Measurements from ENCODE around the gene DENND4B. TPM values are rescaled to one million over a fixed set of nuclear protein-coding genes. Genes with fewer than 3 reads are reported as not detected.

DENND4B gene
- total and polyA plus RNA-seq, 10 of the 15 experiments (the other 5 are each of a cell fraction or from before 2014, with no cell fraction given): 12.0 to 74.8 (median 22.7) TPM

DNA sequence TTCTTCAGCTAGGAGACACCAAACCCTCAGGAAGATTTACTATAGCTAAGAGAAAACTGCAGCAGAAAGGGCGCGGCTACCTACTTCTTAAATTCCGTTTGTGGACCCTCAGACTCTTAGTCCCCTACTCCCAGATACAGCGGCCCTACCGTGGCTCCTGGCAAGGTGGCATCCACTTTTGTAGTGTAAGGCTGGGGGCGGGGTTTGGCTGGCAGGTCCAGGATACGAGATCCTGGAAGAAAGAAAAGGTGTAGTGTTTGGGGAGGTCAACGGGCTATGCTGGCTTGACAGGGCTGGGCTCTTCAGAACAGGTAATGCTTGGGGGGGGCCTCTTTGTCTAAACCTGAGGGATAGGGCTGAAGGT lies 21.5 kb upstream of the DENND4B start:
- Histone ChIP-seq H2AFZ (ENCODE audit: control insufficient read depth, low read depth, low read length) (peak overlapping the region; percentile 90), H3K9ac (ENCODE audit: control insufficient read depth, insufficient read depth, low read length) (peak overlapping the region; percentile 94), H3K36me3 (ENCODE audit: control insufficient read depth in 2 of 2, insufficient read depth in 2 of 2, low read length in 1 of 2) (0 out of 4 replicates have a peak, but pooled peaks cover 0 to under 1% of the 10 kb centered on the region in 2 experiments), H3K4me2 (ENCODE audit: control insufficient read depth, insufficient read depth) (peak overlapping the region; percentile 91), H3K4me1 (ENCODE audit: control insufficient read depth, insufficient read depth, low read length) (peaks cover 19% of the 10 kb centered on the region), H4K20me1 (ENCODE audit: control insufficient read depth, insufficient read depth) (no peaks in the 10 kb centered on the region), H3K4me3 (peak overlapping the region; percentile 92), H3K27ac (ENCODE audit: control insufficient read depth, insufficient read depth) (peak overlapping the region; percentile 91), H3K27me3 (replicated peaks in 1 of 2; ENCODE audit: control insufficient read depth in 2 of 2, insufficient read depth in 2 of 2, low read length in 1 of 2) (no peaks in the 10 kb centered on the region), H3K79me2 (ENCODE audit: control insufficient read depth, insufficient read depth, low read length) (peaks cover 36% of the 10 kb centered on the region), H3K9me3 (replicated peaks; ENCODE audit: control insufficient read depth, insufficient read depth, low read length) (no peaks in the 10 kb centered on the region)
- FAIRE-seq (no peak), DNase-seq (ENCODE audit: low read depth, low spot score) (no peak), ATAC-seq (no peak)
- RAD21 ChIA-PET (ENCODE audit: unreplicated experiment): interaction anchor here (0.8 to 6.4 kb wide), 11 partner anchors 9 to 208 kb away, joined by 3 to 42 read pairs (median 4); partner anchors contain the start of genes CRTC2, DENND4B, JTB and RAB13
- CTCF ChIA-PET: interaction anchor here (0.5 to 7.1 kb wide), 12 partner anchors 9 to 395 kb away, joined by 3 to 64 read pairs (median 14); partner anchors contain the start of genes DENND4B, GATAD2B, JTB and RAB13
- BruUV-seq (replicated peaks): TSS peak; percentile 64
- intact Hi-C loops (cut with micrococcal nuclease; ENCODE audit: unreplicated experiment): loop anchor here (1.0 to 5.0 kb wide), 3 partner anchors 23 to 161 kb away; no protein-coding TSS in a partner anchor
- SMC1A ChIA-PET (ENCODE audit: uncharacterized antibody, unreplicated experiment): interaction anchor here (0.9 to 7.7 kb wide), 14 partner anchors 9 to 292 kb away, joined by 3 to 82 read pairs (median 8); partner anchors contain the start of genes CRTC2, DENND4B, GATAD2B and JTB
- POLR2A ChIA-PET: interaction anchor here (0.6 to 10.0 kb wide), 11 partner anchors 9 to 369 kb away, joined by 3 to 132 read pairs (median 6); partner anchors contain the start of genes CRTC2, DENND4B, GATAD2B and JTB
- 0 out of 4 replicates have a peak, but pooled peaks of 1 of the 2 experiments have one; percentile 10 for TF ChIP-seq EP300 (IDR thresholded peaks at IDR 0.05; ENCODE audit: borderline replicate concordance in 1 of 2, control insufficient read depth in 1 of 2, low read depth in 2 of 2, low read length in 2 of 2)
- TF ChIP-seq FOXK2 (IDR thresholded peaks at IDR 0.05): no peak
- no peak for TF ChIP-seq TAF1 (IDR thresholded peaks at IDR 0.05; ENCODE audit: borderline replicate concordance, low read depth, low read length)
- TF ChIP-seq, protein P1, sequence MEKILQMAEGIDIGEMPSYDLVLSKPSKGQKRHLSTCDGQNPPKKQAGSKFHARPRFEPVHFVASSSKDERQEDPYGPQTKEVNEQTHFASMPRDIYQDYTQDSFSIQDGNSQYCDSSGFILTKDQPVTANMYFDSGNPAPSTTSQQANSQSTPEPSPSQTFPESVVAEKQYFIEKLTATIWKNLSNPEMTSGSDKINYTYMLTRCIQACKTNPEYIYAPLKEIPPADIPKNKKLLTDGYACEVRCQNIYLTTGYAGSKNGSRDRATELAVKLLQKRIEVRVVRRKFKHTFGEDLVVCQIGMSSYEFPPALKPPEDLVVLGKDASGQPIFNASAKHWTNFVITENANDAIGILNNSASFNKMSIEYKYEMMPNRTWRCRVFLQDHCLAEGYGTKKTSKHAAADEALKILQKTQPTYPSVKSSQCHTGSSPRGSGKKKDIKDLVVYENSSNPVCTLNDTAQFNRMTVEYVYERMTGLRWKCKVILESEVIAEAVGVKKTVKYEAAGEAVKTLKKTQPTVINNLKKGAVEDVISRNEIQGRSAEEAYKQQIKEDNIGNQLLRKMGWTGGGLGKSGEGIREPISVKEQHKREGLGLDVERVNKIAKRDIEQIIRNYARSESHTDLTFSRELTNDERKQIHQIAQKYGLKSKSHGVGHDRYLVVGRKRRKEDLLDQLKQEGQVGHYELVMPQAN (conservative IDR thresholded peaks at IDR 0.05): peak; percentile 45
- in situ Hi-C loops (cut with MboI): no loop called here
- 0% methylated on average over 8 of the region's 8 CpGs for WGBS (ENCODE audit: insufficient coverage, insufficient replicate concordance, low lambda C conversion rate, missing lambda C conversion rate)

Measured in GM12878 (cell line).